ENCODE measurements around the gene PCDH12.

Gene PCDH12

GRCh38 chr5:141982626-141983025 lies 24.6 kb upstream of the PCDH12 start:
- H3K4me3 ChIP-seq (ENCODE audit: low read depth, low read length), result no peak overlapping the region
- DNase-seq (ENCODE audit: low read depth), result no peak
- TF ChIP-seq CTCF (IDR thresholded peaks at IDR 0.05; ENCODE audit: low read depth, low read length, missing control alignments), result no peak
- in situ Hi-C loops (cut with HindIII; ENCODE audit: low sequenced_read_pairs), result no loop called here

GRCh38 chr5:141978389-141978788 lies 20.4 kb upstream of the PCDH12 start:
- in situ Hi-C loops (cut with HindIII; ENCODE audit: low sequenced_read_pairs), result no loop called here
- no peak for TF ChIP-seq CTCF (IDR thresholded peaks at IDR 0.05; ENCODE audit: low read depth, low read length, missing control alignments)
- no peak for DNase-seq (ENCODE audit: low read depth)
- no peak overlapping the region for H3K4me3 ChIP-seq (ENCODE audit: low read depth, low read length)

- no peak for DNase-seq (ENCODE audit: low read depth)
- in situ Hi-C loops (cut with HindIII; ENCODE audit: low sequenced_read_pairs), result no loop called here
- H3K4me3 ChIP-seq (ENCODE audit: low read depth, low read length), result no peak overlapping the region
- no peak for TF ChIP-seq CTCF (IDR thresholded peaks at IDR 0.05; ENCODE audit: low read depth, low read length, missing control alignments)
Measured at GRCh38 chr5:141976176-141976575, 18.2 kb upstream of the PCDH12 start.

- no peak for TF ChIP-seq CTCF (IDR thresholded peaks at IDR 0.05; ENCODE audit: low read depth, low read length, missing control alignments)
- no peak overlapping the region for H3K4me3 ChIP-seq (ENCODE audit: low read depth, low read length)
- no peak for DNase-seq (ENCODE audit: low read depth)
- in situ Hi-C loops (cut with HindIII; ENCODE audit: low sequenced_read_pairs), result no loop called here
Measured at GRCh38 chr5:141973871-141974595, 16.0 kb upstream of the PCDH12 start.

- TF ChIP-seq CTCF (IDR thresholded peaks at IDR 0.05; ENCODE audit: low read depth, low read length, missing control alignments), result no peak
- in situ Hi-C loops (cut with HindIII; ENCODE audit: low sequenced_read_pairs), result no loop called here
- H3K4me3 ChIP-seq (ENCODE audit: low read depth, low read length), result peak overlapping the region; percentile 87
- DNase-seq (ENCODE audit: low read depth), result no peak
Measured at GRCh38 chr5:141969783-141970771, 12.1 kb upstream of the PCDH12 start.

- H3K4me3 ChIP-seq (ENCODE audit: low read depth, low read length), result peak within 1 kb of the TSS; percentile 87
- in situ Hi-C loops (cut with HindIII; ENCODE audit: low sequenced_read_pairs), result no loop called here
- DNase-seq (ENCODE audit: low read depth), result peak; percentile 75
- peak; percentile 73 for TF ChIP-seq CTCF (IDR thresholded peaks at IDR 0.05; ENCODE audit: low read depth, low read length, missing control alignments)
Measured at GRCh38 chr5:141968914-141969608, 11.1 kb upstream of the PCDH12 start, which contains the start of gene RNF14. TSS of gene RNF14 (plus strand) at chr5:141969105. CDS start at chr5:141973589, 4,484 bp downstream.
